Loucy (cell line): ENCODE measurements around the gene FBXW12.

Experiments used
- H2AFZ ChIP-seq: fragments of 200-600 bp; sonication (generic); 2 replicates; pipeline ENCODE4 v1.6.0; 2016; ENCODE audit warnings: antibody characterized with exemption, mild to moderate bottlenecking, low read length, moderate library complexity
- H3F3A ChIP-seq: fragments of 200-600 bp; 2 replicates; pipeline ENCODE4 v1.6.0; 2016; ENCODE audit warnings: antibody characterized with exemption, low read depth, mild to moderate bottlenecking
- H3K27me3 ChIP-seq: fragments of 200-600 bp; sonication (generic); 2 replicates; pipeline ENCODE4 v1.6.1; 2014; ENCODE audit warnings: low read length, mild to moderate bottlenecking; ENCODE audit not compliant: insufficient read depth, poor library complexity, severe bottlenecking
- H3K36me3 ChIP-seq: fragments of 200-600 bp; sonication (generic); 2 replicates; pipeline ENCODE4 v1.6.1; 2016; ENCODE audit warnings: low read length; ENCODE audit not compliant: insufficient read depth
- H3K4me1 ChIP-seq: fragments of 200-600 bp; sonication (generic); 2 replicates; pipeline ENCODE4 v1.5.1; 2014; ENCODE audit warnings: low read length, mild to moderate bottlenecking; ENCODE audit not compliant: insufficient read depth, poor library complexity, severe bottlenecking
- H3K4me2 ChIP-seq: fragments of 200-600 bp; sonication (generic); 2 replicates; pipeline ENCODE4 v1.6.0; 2014; ENCODE audit warnings: antibody characterized with exemption, low read length, low read depth, mild to moderate bottlenecking; ENCODE audit not compliant: poor library complexity, severe bottlenecking
- H3K4me3 ChIP-seq: fragments of 200-600 bp; sonication (generic); 2 replicates; pipeline ENCODE4 v1.5.1; 2014; ENCODE audit warnings: low read length, mild to moderate bottlenecking, mixed read lengths; ENCODE audit not compliant: poor library complexity, severe bottlenecking
- H3K79me2 ChIP-seq: fragments of 200-600 bp; sonication (generic); 2 replicates; pipeline ENCODE4 v1.6.1; 2014; ENCODE audit warnings: low read length; ENCODE audit not compliant: insufficient read depth
- H3K9ac ChIP-seq: fragments of 200-600 bp; sonication (generic); 2 replicates; pipeline ENCODE4 v1.6.0; 2014; ENCODE audit warnings: mild to moderate bottlenecking, low read depth, low read length, moderate library complexity; ENCODE audit not compliant: poor library complexity, severe bottlenecking
- H3K9me2 ChIP-seq: fragments of 200-600 bp; sonication (generic); replicated peaks from 2 replicates; pipeline ENCODE4 v1.6.1; 2016; ENCODE audit warnings: low read depth, low read length, mixed read lengths
- H3K9me3 ChIP-seq: fragments of 200-600 bp; sonication (generic); 2 replicates; pipeline ENCODE4 v1.6.1; 2014; ENCODE audit warnings: mild to moderate bottlenecking, antibody characterized with exemption, low read length, low read depth; ENCODE audit not compliant: insufficient read depth
- H4K20me1 ChIP-seq: fragments of 200-600 bp; sonication (generic); 2 replicates; pipeline ENCODE4 v1.6.0; 2014; ENCODE audit warnings: antibody characterized with exemption, low read length, mild to moderate bottlenecking; ENCODE audit not compliant: insufficient read depth, poor library complexity, severe bottlenecking
- EZH2phosphoT487 ChIP-seq: fragments of 200-600 bp; IDR thresholded peaks from 2 replicates; pipeline ENCODE4 v1.6.1; 2018; ENCODE audit warnings: antibody characterized with exemption, mild to moderate bottlenecking, moderate library complexity, borderline replicate concordance
- TF ChIP-seq, protein P1 (sequence below): fragments of 200-600 bp; sonication (generic); conservative IDR thresholded peaks from 2 replicates; pipeline ENCODE4 v1.5.1; 2014; ENCODE audit warnings: mild to moderate bottlenecking, antibody characterized with exemption, low read length

The FBXW12 gene

DNA sequence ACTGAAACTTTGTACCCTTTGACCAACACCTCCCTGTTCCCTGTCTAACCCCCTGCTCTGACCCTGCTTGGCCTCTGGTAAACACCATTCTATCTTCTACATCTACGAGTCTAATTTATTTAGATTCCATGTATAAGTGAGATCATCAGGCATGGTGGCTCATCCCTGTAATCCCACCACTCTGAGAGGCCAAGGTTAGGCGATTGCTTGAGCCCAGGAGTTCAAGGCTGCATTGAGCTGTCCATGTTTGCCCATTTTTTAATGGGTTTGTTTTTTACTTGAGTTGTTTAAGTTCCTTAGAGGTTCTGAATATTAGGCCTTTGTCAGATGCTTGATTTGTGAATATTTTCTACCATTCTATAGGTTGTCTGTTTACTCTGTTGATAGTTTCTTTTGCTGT lies 16.9 kb downstream of the FBXW12 start:
- H3F3A ChIP-seq, result no peaks in the 10 kb centered on the region
- H2AFZ ChIP-seq, result no peak overlapping the region
- no peaks in the 10 kb centered on the region for H4K20me1 ChIP-seq
- H3K79me2 ChIP-seq, result no peaks in the 10 kb centered on the region
- no peaks in the 10 kb centered on the region for H3K36me3 ChIP-seq
- H3K9ac ChIP-seq, result no peak overlapping the region
- H3K4me2 ChIP-seq, result no peak overlapping the region
- no peaks in the 10 kb centered on the region for H3K9me2 ChIP-seq
- no peaks in the 10 kb centered on the region for H3K4me1 ChIP-seq
- H3K4me3 ChIP-seq, result no peak overlapping the region
- TF ChIP-seq, protein P1, sequence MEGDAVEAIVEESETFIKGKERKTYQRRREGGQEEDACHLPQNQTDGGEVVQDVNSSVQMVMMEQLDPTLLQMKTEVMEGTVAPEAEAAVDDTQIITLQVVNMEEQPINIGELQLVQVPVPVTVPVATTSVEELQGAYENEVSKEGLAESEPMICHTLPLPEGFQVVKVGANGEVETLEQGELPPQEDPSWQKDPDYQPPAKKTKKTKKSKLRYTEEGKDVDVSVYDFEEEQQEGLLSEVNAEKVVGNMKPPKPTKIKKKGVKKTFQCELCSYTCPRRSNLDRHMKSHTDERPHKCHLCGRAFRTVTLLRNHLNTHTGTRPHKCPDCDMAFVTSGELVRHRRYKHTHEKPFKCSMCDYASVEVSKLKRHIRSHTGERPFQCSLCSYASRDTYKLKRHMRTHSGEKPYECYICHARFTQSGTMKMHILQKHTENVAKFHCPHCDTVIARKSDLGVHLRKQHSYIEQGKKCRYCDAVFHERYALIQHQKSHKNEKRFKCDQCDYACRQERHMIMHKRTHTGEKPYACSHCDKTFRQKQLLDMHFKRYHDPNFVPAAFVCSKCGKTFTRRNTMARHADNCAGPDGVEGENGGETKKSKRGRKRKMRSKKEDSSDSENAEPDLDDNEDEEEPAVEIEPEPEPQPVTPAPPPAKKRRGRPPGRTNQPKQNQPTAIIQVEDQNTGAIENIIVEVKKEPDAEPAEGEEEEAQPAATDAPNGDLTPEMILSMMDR, result no peak
- TF ChIP-seq EZH2phosphoT487, result no peak
- no peaks in the 10 kb centered on the region for H3K9me3 ChIP-seq
- no peaks in the 10 kb centered on the region for H3K27me3 ChIP-seq

- Histone ChIP-seq H3K36me3 (no peaks in the 10 kb centered on the region), H3F3A (no peaks in the 10 kb centered on the region), H3K9me2 (no peaks in the 10 kb centered on the region), H3K9me3 (no peaks in the 10 kb centered on the region), H2AFZ (no peak overlapping the region), H4K20me1 (no peaks in the 10 kb centered on the region), H3K9ac (no peak overlapping the region), H3K4me3 (no peak overlapping the region), H3K4me1 (peaks cover 12% of the 10 kb centered on the region), H3K27me3 (no peaks in the 10 kb centered on the region), H3K79me2 (no peaks in the 10 kb centered on the region), H3K4me2 (no peak overlapping the region)
- TF ChIP-seq EZH2phosphoT487, result no peak
- TF ChIP-seq, protein P1, result no peak
Observed at GRCh38 chr3:48394391-48394790, 22.4 kb downstream of the FBXW12 start.

DNA sequence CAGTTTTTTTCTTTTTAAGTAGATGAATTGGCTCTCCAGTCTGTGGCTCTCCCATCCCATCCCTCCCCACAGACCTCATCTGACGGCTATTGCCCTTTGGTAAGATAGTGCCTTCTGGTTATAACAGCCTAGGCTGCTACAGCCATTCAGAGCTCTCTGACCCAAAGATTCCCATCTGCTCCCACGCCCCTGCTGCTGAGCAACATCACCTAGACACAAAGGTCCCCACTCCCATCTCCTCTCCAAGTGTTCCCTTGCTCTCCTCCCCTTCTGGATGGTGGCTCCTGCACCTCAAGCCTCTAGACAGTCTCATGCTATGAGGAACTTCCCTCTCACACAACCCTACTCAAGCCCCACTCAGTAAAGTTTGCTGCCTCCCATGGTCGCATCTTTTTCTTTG lies 23.7 kb downstream of the FBXW12 start:
- Histone ChIP-seq H2AFZ (no peak overlapping the region), H4K20me1 (no peaks in the 10 kb centered on the region), H3K9me3 (no peaks in the 10 kb centered on the region), H3K4me1 (peaks cover 12% of the 10 kb centered on the region), H3K36me3 (no peaks in the 10 kb centered on the region), H3K9ac (no peak overlapping the region), H3K4me3 (no peak overlapping the region), H3K27me3 (no peaks in the 10 kb centered on the region), H3K4me2 (no peak overlapping the region), H3K79me2 (no peaks in the 10 kb centered on the region), H3K9me2 (no peaks in the 10 kb centered on the region), H3F3A (no peaks in the 10 kb centered on the region)
- TF ChIP-seq, protein P1, result no peak
- no peak for TF ChIP-seq EZH2phosphoT487
